MCF 10A (cell line): ENCODE results near the gene DCD. TPM values are rescaled to one million over a fixed set of nuclear protein-coding genes. Genes with fewer than 3 reads are reported as not detected.
"Not testable (repeated sequence)": the region's sequence is repeated elsewhere in the genome, so short reads cannot be mapped to it uniquely, and the experiment has no call there.

Source experiments
- BruUV-seq: library from RNA; stranded (reverse); fragments of 400-500 nt; replicated peaks from 2 replicates; lab custom pipeline; 2021; lab: Mats Ljungman, UMichigan
- CTCF ChIA-PET: fragments of 300-600 bp; sonication (Branson Sonifier 250); formaldehyde crosslinking; extraction: SDS; loops from one replicate; lab custom pipeline; 2021; ENCODE audit warnings: antibody characterized with exemption, inconsistent platforms; lab: Yijun Ruan, JAX
- POLR2A ChIA-PET: fragments of 300-600, 350-650 bp; sonication (Branson Sonifier 250); formaldehyde crosslinking; extraction: SDS; loops from one replicate; lab custom pipeline; 2020; ENCODE audit warnings: antibody characterized with exemption, inconsistent platforms; lab: Yijun Ruan, JAX
- DNase-seq: peaks from one replicate; pipeline ENCODE4 v3.0.0-alpha.2; 2018; ENCODE audit not compliant: unreplicated experiment
- H3K27ac Mint-ChIP-seq: one replicate; pipeline ENCODE4 v1.8.0; 2022; ENCODE audit warnings: mild to moderate bottlenecking, low read depth, mixed read lengths; ENCODE audit not compliant: unreplicated experiment
- H3K27me3 Mint-ChIP-seq: one replicate; pipeline ENCODE4 v1.8.0; 2022; ENCODE audit warnings: mixed read lengths; ENCODE audit not compliant: insufficient read depth, unreplicated experiment
- H3K36me3 Mint-ChIP-seq: one replicate; pipeline ENCODE4 v1.8.0; 2022; ENCODE audit warnings: mild to moderate bottlenecking, moderate library complexity, mixed read lengths; ENCODE audit not compliant: insufficient read depth, unreplicated experiment
- H3K4me1 Mint-ChIP-seq: one replicate; pipeline ENCODE4 v1.8.0; 2022; ENCODE audit warnings: mixed read lengths; ENCODE audit not compliant: insufficient read depth, unreplicated experiment
- H3K4me3 Mint-ChIP-seq: one replicate; pipeline ENCODE4 v1.8.0; 2022; ENCODE audit warnings: mild to moderate bottlenecking, moderate library complexity, mixed read lengths; ENCODE audit not compliant: unreplicated experiment
- H3K9me3 Mint-ChIP-seq: one replicate; pipeline ENCODE4 v1.8.0; 2022; ENCODE audit warnings: mixed read lengths; ENCODE audit not compliant: unreplicated experiment
- CTCF ChIP-seq: fragments of 200-600 bp; IDR thresholded peaks from one replicate; pipeline ENCODE4 v1.8.0; 2022; ENCODE audit warnings: antibody characterized with exemption, mild to moderate bottlenecking; ENCODE audit not compliant: unreplicated experiment
- intact Hi-C: fragments of 100-400 bp; cut with micrococcal nuclease; formaldehyde crosslinking; loops from 2 replicates; pipeline ENCODE4 v1.14.1; 2022
- total RNA-seq: library from RNA; stranded (reverse); gene quantifications from 2 replicates; pipeline ENCODE4 v1.2.3, GENCODE V29; 2022

DCD gene
- total RNA-seq, 1 experiment from 2014 or later, result not detected

- peaks cover 43% of the 10 kb centered on the region for H3K27me3 Mint-ChIP-seq
- DNase-seq, result no peak
- H3K9me3 Mint-ChIP-seq, result no peaks in the 10 kb centered on the region
- CTCF ChIA-PET, result interaction anchor here (0.7 to 0.8 kb wide), 3 partner anchors 31 to 328 kb away, joined by 3 read pairs; no protein-coding TSS in a partner anchor
- no TSS peak for BruUV-seq
- H3K27ac Mint-ChIP-seq, result no peak overlapping the region
- H3K4me3 Mint-ChIP-seq, result no peak overlapping the region
- H3K36me3 Mint-ChIP-seq, result peaks cover 4% of the 10 kb centered on the region
- POLR2A ChIA-PET, result no interaction called here
- no peaks in the 10 kb centered on the region for H3K4me1 Mint-ChIP-seq
- intact Hi-C loops, result no loop called here
- no peak for TF ChIP-seq CTCF
Measured at GRCh38 chr12:54649825-54650224, 1.7 kb upstream of the DCD start.

GRCh38 chr12:54641554-54641953 lies 6.6 kb downstream of the DCD start:
- Mint-ChIP-seq H3K4me3 (no peak overlapping the region), H3K9me3 (no peaks in the 10 kb centered on the region), H3K36me3 (peaks cover 6% of the 10 kb centered on the region), H3K4me1 (no peaks in the 10 kb centered on the region), H3K27ac (no peak overlapping the region), H3K27me3 (peaks cover 47% of the 10 kb centered on the region)
- ChIA-PET CTCF (interaction anchor here (0.6 kb wide), 2 partner anchors 59 to 244 kb away, joined by 3 to 4 read pairs; no protein-coding TSS in a partner anchor), POLR2A (interaction anchor here (0.6 kb wide), 1 partner anchor 737 kb away, joined by 3 read pairs; no protein-coding TSS in a partner anchor)
- TF ChIP-seq CTCF, result no peak
- BruUV-seq, result no TSS peak
- no peak for DNase-seq
- intact Hi-C loops, result loop anchor here (5.0 kb wide), 1 partner anchor 34 kb away; no protein-coding TSS in a partner anchor

GRCh38 chr12:54641089-54641488 lies 7.1 kb downstream of the DCD start:
- Mint-ChIP-seq H3K27me3 (peaks cover 42% of the 10 kb centered on the region), H3K4me3 (no peak overlapping the region), H3K36me3 (peaks cover 6% of the 10 kb centered on the region), H3K27ac (no peak overlapping the region), H3K9me3 (no peaks in the 10 kb centered on the region), H3K4me1 (no peaks in the 10 kb centered on the region)
- BruUV-seq, result no TSS peak
- TF ChIP-seq CTCF, result no peak
- intact Hi-C loops, result loop anchor here (5.0 kb wide), 1 partner anchor 34 kb away; no protein-coding TSS in a partner anchor
- ChIA-PET CTCF (interaction anchor here (0.5 to 2.0 kb wide), 6 partner anchors 38 to 402 kb away, joined by 3 to 5 read pairs (median 3); no protein-coding TSS in a partner anchor), POLR2A (no interaction called here)
- no peak for DNase-seq

GRCh38 chr12:54639112-54639511 lies 9.1 kb downstream of the DCD start:
- peaks cover 24% of the 10 kb centered on the region for H3K27me3 Mint-ChIP-seq
- CTCF ChIA-PET, result interaction anchor here (0.6 to 2.0 kb wide), 2 partner anchors 15 to 43 kb away, joined by 3 to 5 read pairs; no protein-coding TSS in a partner anchor
- DNase-seq, H3K27ac Mint-ChIP-seq, H3K4me1 Mint-ChIP-seq, H3K36me3 Mint-ChIP-seq, H3K9me3 Mint-ChIP-seq, BruUV-seq, POLR2A ChIA-PET, H3K4me3 Mint-ChIP-seq, intact Hi-C loops: not testable (repeated sequence)
